Loucy (cell line): ENCODE measurements around the gene NUDT4B.
"Not testable (repeated sequence)": the region's sequence is repeated elsewhere in the genome, so short reads cannot be mapped to it uniquely, and the experiment has no call there.

Experiments used
- H2AFZ ChIP-seq: fragments of 200-600 bp; sonication (generic); 2 replicates; pipeline ENCODE4 v1.6.0; 2016; ENCODE audit warnings: antibody characterized with exemption, mild to moderate bottlenecking, low read length, moderate library complexity
- H3F3A ChIP-seq: fragments of 200-600 bp; 2 replicates; pipeline ENCODE4 v1.6.0; 2016; ENCODE audit warnings: antibody characterized with exemption, low read depth, mild to moderate bottlenecking
- H3K27me3 ChIP-seq: fragments of 200-600 bp; sonication (generic); 2 replicates; pipeline ENCODE4 v1.6.1; 2014; ENCODE audit warnings: low read length, mild to moderate bottlenecking; ENCODE audit not compliant: insufficient read depth, poor library complexity, severe bottlenecking
- H3K36me3 ChIP-seq: fragments of 200-600 bp; sonication (generic); 2 replicates; pipeline ENCODE4 v1.6.1; 2016; ENCODE audit warnings: low read length; ENCODE audit not compliant: insufficient read depth
- H3K4me1 ChIP-seq: fragments of 200-600 bp; sonication (generic); 2 replicates; pipeline ENCODE4 v1.5.1; 2014; ENCODE audit warnings: low read length, mild to moderate bottlenecking; ENCODE audit not compliant: insufficient read depth, poor library complexity, severe bottlenecking
- H3K4me2 ChIP-seq: fragments of 200-600 bp; sonication (generic); 2 replicates; pipeline ENCODE4 v1.6.0; 2014; ENCODE audit warnings: antibody characterized with exemption, low read length, low read depth, mild to moderate bottlenecking; ENCODE audit not compliant: poor library complexity, severe bottlenecking
- H3K4me3 ChIP-seq: fragments of 200-600 bp; sonication (generic); 2 replicates; pipeline ENCODE4 v1.5.1; 2014; ENCODE audit warnings: low read length, mild to moderate bottlenecking, mixed read lengths; ENCODE audit not compliant: poor library complexity, severe bottlenecking
- H3K79me2 ChIP-seq: fragments of 200-600 bp; sonication (generic); 2 replicates; pipeline ENCODE4 v1.6.1; 2014; ENCODE audit warnings: low read length; ENCODE audit not compliant: insufficient read depth
- H3K9ac ChIP-seq: fragments of 200-600 bp; sonication (generic); 2 replicates; pipeline ENCODE4 v1.6.0; 2014; ENCODE audit warnings: mild to moderate bottlenecking, low read depth, low read length, moderate library complexity; ENCODE audit not compliant: poor library complexity, severe bottlenecking
- H3K9me2 ChIP-seq: fragments of 200-600 bp; sonication (generic); replicated peaks from 2 replicates; pipeline ENCODE4 v1.6.1; 2016; ENCODE audit warnings: low read depth, low read length, mixed read lengths
- H3K9me3 ChIP-seq: fragments of 200-600 bp; sonication (generic); 2 replicates; pipeline ENCODE4 v1.6.1; 2014; ENCODE audit warnings: mild to moderate bottlenecking, antibody characterized with exemption, low read length, low read depth; ENCODE audit not compliant: insufficient read depth
- H4K20me1 ChIP-seq: fragments of 200-600 bp; sonication (generic); 2 replicates; pipeline ENCODE4 v1.6.0; 2014; ENCODE audit warnings: antibody characterized with exemption, low read length, mild to moderate bottlenecking; ENCODE audit not compliant: insufficient read depth, poor library complexity, severe bottlenecking

Gene NUDT4B

DNA sequence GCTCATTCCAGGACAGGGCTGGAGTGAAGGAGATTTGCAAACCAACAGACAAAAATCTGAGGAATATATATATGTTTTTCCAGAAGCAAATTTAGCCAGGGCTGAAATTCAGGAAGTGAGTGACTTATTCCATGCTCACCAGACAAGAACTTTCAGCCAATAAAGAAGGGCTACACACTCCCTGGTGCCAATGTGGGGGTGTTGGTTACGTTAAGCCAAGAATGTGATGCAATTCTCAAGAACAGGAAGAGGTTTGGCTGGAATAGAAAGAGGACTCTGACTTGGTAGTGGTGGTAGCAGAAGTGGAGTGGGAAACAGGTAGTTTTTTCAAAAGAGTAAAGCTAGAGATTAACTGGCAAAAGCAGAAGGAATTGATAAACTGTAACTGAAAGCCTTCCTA lies 11.6 kb downstream of the NUDT4B start:
- H3K4me2 ChIP-seq, H3K4me1 ChIP-seq, H3K27me3 ChIP-seq, H3F3A ChIP-seq, H3K9ac ChIP-seq, H3K9me3 ChIP-seq, H3K9me2 ChIP-seq, H3K79me2 ChIP-seq, H3K4me3 ChIP-seq, H3K36me3 ChIP-seq, H2AFZ ChIP-seq, H4K20me1 ChIP-seq: not testable (repeated sequence)

DNA sequence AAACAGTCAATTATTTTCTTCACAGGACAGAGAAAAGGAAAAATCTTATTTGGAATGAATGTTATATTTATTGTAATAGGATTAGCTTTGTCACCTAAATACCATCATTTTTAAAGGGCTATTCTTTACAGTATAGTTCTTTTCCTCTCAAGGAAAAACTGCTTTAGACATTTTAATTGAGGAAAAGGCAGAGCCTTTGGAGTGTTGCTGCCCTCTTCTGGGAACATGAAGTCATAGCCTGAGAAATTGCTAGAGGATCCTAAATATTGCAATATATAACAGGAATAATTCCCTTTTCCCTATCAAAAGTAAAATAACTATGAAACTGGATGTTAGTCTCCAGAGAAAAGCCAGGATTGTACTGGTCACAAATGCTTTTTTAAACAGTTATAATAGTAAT lies 12.8 kb downstream of the NUDT4B start:
- H3K9ac ChIP-seq, H2AFZ ChIP-seq, H3K4me2 ChIP-seq, H4K20me1 ChIP-seq, H3K36me3 ChIP-seq, H3K9me3 ChIP-seq, H3K79me2 ChIP-seq, H3K4me1 ChIP-seq, H3K27me3 ChIP-seq, H3F3A ChIP-seq, H3K9me2 ChIP-seq, H3K4me3 ChIP-seq: not testable (repeated sequence)

DNA sequence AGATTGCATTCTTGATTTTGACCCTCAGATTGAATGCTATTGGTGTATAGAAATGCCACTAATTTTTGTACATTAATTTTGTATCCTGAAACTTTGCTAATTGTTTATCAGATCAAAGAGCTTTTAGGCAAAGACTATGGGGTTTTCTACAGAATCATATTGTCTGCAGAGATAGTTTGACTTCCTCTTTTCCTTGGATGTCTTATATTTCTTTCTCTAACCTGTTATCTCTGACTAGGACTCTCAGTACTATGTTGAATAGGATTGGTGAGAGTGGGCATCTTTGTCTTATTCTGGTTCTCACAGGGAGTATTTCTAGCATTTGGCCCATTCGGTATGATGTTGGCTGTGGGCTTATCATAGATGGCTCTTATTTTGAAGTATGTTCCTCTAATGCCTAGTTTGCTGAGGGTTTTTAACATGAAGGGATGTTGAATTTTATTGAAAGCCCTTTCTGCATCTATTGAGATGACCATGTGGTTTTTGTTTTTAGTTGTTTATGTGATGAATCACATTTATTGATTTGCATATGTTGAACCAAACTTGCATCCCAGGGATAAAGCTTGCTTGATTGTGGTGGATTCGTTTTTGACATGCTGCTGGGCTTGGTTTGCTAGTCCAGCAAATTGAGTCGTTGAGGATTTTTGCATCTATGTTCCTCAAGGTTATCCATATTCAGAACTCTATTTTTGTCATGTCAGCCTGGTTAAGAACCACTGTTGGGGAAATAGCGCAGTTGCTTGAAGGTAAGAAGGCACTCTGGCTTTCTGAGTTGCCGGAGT lies 16.9 kb downstream of the NUDT4B start:
- H3K4me3 ChIP-seq, H3K4me2 ChIP-seq: not testable (repeated sequence)

DNA sequence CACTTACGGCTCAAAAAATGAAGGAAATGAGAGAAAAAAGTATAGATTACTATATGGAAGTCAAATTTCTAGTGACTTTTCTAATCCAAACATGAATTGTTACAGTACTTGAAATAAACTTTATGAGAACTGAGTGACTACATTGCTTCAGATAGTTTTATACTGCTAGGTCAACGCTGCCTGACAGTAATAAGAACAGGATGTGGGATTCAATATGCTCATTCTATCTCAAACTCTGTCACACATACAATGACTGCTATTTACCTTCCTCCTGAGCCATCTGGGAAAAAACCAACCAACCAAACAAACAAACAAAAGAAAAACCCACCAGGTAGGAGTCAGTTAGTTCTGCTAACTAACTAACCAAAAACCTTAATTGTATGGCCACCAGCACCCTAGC lies 20.0 kb downstream of the NUDT4B start:
- H4K20me1 ChIP-seq, H3K36me3 ChIP-seq, H3K79me2 ChIP-seq, H3K4me1 ChIP-seq, H3F3A ChIP-seq, H3K27me3 ChIP-seq, H3K4me3 ChIP-seq, H3K9me3 ChIP-seq, H3K4me2 ChIP-seq, H3K9me2 ChIP-seq, H3K9ac ChIP-seq, H2AFZ ChIP-seq: not testable (repeated sequence)

More for the DNA sequence above, 16.9 kb downstream of the NUDT4B start:
- not testable (repeated sequence) for H2AFZ ChIP-seq, H3K79me2 ChIP-seq, H3K9me2 ChIP-seq, H3K4me1 ChIP-seq, H3F3A ChIP-seq, H3K36me3 ChIP-seq, H4K20me1 ChIP-seq, H3K9ac ChIP-seq, H3K27me3 ChIP-seq, H3K9me3 ChIP-seq

DNA sequence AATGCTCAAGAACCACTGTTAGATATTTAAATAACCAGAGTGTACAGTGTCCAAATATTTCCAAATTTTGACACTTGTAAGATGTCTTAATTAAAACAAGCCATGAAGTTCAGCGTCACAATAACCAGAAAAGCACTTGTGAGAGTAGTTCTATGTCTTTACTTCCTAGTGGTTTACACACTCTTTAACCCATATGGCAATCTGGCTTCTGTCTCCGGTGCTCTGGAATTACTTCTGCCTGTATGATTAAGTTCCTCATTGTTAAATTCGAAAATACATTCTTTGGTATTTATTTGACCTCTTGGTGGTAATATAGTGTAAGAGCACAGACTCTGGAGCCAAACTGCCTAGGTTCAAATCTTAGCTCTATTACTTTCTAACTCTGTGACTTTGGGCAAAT lies 20.9 kb downstream of the NUDT4B start:
- H3K9me3 ChIP-seq, H4K20me1 ChIP-seq, H3K4me1 ChIP-seq, H3K79me2 ChIP-seq, H3F3A ChIP-seq, H3K9ac ChIP-seq, H3K9me2 ChIP-seq, H3K27me3 ChIP-seq, H3K36me3 ChIP-seq, H3K4me3 ChIP-seq, H2AFZ ChIP-seq, H3K4me2 ChIP-seq: not testable (repeated sequence)

DNA sequence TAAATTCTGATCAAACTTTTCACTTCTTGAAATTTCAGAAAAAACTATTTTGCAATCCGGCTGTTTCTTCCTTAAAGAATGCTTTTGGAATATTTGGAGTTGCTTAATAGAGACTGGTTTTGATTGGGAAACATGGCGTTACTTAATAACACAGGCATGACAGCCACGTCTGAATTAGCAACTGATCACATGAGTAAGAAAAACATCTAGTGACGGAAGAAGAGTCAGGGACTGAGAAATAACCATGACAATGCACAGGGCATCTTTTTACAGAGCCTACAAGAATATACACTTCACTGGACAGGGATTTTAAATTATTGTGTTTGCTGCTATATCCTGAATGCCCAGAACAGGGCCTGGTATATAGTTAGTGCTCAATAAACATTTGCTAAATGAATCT lies 25.1 kb downstream of the NUDT4B start:
- not testable (repeated sequence) for H3K4me2 ChIP-seq, H3K9me3 ChIP-seq, H3K4me1 ChIP-seq, H3K4me3 ChIP-seq, H3K36me3 ChIP-seq, H2AFZ ChIP-seq, H3K9ac ChIP-seq, H3K9me2 ChIP-seq, H3K27me3 ChIP-seq, H3F3A ChIP-seq, H4K20me1 ChIP-seq, H3K79me2 ChIP-seq

DNA sequence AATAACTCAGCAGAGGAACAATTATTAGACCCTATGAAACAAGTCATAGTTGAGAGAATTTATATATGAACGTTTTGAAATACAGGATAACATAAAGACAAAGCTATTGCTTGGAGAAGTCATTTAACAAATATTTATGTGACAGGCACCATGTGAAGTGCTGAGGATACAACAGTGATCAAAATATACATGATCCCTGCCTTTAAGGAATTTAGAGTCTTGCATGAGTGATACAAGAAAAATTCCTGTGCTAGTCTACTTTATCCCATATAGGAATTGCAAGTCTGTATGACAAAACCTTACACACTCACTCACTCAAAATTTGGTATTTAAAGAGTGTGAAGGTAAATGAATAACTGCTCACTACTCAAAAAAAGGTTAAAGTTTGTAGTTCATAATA lies 25.5 kb downstream of the NUDT4B start:
- H3K9me3 ChIP-seq, H3K4me2 ChIP-seq, H3K9ac ChIP-seq, H3K27me3 ChIP-seq, H3K36me3 ChIP-seq, H3K79me2 ChIP-seq, H4K20me1 ChIP-seq, H2AFZ ChIP-seq, H3K4me1 ChIP-seq, H3K4me3 ChIP-seq, H3F3A ChIP-seq, H3K9me2 ChIP-seq: not testable (repeated sequence)
